CD4-positive, alpha-beta T cell treated with Interleukin-17A for 1 hour (primary cell): Measurements from ENCODE around the gene FLVCR2.
"Not testable (repeated sequence)": the region's sequence is repeated elsewhere in the genome, so short reads cannot be mapped to it uniquely, and the experiment has no call there.

ENCODE experiments used
- DNase-seq: peaks from one replicate; pipeline ENCODE4 v3.0.0-alpha.2; 2020

Gene FLVCR2

GRCh38 chr14:75597149-75597548 is 18.7 kb downstream of the FLVCR2 start:
- DNase-seq, result no peak

- not testable (repeated sequence) for DNase-seq
Observed at GRCh38 chr14:75600100-75600499, 21.7 kb downstream of the FLVCR2 start.

GRCh38 chr14:75601061-75601460 is 22.6 kb downstream of the FLVCR2 start:
- DNase-seq, result not testable (repeated sequence)

GRCh38 chr14:75602503-75602902 is 24.1 kb downstream of the FLVCR2 start:
- DNase-seq, result no peak

GRCh38 chr14:75604979-75605851 is 26.8 kb downstream of the FLVCR2 start:
- DNase-seq, result no peak

DNA sequence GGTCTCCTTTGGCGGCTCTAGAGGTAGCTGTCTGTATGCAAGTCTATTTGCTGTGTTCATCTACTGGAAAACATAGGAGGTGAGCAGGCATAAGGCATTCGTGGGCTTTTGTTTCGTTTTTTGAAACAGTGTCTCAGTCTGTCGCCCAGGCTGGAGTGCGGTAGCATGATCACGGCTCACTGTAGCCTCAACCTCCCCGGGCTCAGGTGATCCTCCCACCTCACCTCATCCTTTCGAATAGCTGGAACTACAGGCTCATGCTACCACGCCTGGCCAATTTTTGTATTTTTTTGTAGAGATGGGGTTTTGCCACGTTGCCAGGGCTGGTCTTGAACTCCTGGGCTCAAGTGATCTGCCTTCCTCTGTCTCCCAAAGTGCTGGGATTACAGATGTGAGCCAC is 27.5 kb downstream of the FLVCR2 start:
- DNase-seq, result no peak

- DNase-seq, result no peak
Observed at GRCh38 chr14:75607044-75607443, 28.6 kb downstream of the FLVCR2 start.

- no peak for DNase-seq
Observed at GRCh38 chr14:75607842-75608640, 29.6 kb downstream of the FLVCR2 start.

- DNase-seq, result no peak
Observed at GRCh38 chr14:75609116-75609515, 30.7 kb downstream of the FLVCR2 start.

- DNase-seq, result no peak
Observed at GRCh38 chr14:75609606-75610475, 31.4 kb downstream of the FLVCR2 start.

- no peak for DNase-seq
Observed at GRCh38 chr14:75610834-75611233, 32.4 kb downstream of the FLVCR2 start.

- no peak for DNase-seq
Observed at GRCh38 chr14:75612157-75612556, 33.7 kb downstream of the FLVCR2 start.

- DNase-seq, result no peak
Observed at GRCh38 chr14:75614179-75614578, 35.8 kb downstream of the FLVCR2 start.

DNA sequence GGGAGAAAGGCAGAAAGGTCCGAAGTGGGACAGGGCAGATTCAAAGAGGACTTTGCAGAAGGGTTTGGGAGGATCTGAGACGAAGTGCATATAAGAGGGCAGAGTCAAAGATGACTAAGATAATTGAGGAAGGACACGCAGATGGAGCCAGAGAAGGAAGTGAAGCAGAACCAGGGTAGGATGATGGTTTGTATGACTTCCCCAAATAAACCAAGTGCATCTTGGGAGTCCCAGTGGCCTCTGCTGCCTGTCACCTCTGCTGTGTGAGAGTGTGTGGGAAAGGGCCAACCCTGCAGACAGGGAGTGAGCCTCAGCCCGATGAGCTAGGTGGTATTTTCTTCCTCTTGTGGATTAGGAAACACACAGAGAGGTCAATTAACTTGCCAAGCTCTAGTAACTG is 36.8 kb downstream of the FLVCR2 start:
- DNase-seq, result peak; percentile 25

DNA sequence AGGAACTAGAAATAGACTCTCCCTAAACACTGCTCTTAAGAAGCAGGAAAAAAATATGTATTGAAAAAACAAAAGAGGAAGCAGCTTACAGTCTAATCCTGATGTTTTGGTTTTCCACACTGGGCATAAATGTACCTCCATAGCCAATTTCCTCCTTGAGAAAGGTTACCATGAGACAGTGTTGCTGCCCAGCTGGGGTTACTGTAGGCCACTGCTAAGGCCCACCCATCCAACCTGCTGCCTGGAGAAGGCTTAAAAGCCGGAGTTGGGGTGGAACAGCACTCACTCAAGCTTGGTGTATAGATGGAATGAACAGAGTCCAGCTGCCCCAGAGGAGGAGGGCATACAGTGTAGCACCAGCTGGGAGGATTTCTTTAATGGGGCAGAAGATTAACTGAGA is 41.1 kb downstream of the FLVCR2 start:
- DNase-seq, result no peak

DNA sequence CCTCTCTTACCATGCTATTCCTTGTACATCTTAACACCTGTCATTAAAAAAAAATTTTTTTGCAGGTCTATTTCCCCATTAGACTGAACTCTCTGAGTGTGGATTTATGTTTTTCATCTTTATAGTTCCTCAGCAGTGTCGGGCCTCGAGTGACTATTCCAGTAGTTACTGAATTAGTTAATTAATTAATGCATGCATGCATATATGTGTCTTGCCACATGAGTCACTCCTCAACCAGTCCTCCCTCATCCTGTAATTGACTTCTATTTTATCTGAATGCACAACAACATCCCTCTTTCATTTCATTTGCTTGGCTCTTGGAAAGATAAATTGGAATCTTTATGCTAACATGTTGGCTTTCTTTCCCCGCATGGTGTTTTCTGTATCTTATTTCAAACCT is 46.6 kb downstream of the FLVCR2 start:
- DNase-seq, result no peak

DNA sequence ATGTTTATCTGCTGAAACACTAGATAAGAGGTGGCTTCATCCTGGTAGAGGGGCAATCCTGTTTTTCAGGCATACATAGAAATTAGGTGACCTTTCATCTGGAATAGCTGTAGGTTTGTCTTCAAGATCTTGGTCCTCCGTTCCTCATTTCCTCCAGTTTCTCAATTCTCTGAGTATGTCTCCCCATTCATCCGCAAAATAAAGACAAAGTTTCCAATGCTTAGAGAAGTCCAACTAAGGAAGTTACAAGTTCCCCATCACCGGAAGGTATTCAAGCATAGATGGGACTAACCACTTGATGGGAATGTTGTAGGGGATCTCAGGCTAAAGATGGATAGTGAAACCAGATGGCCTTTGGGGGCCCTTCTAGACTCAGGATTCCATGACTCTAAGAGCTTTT is 48.0 kb downstream of the FLVCR2 start:
- no peak for DNase-seq

DNA sequence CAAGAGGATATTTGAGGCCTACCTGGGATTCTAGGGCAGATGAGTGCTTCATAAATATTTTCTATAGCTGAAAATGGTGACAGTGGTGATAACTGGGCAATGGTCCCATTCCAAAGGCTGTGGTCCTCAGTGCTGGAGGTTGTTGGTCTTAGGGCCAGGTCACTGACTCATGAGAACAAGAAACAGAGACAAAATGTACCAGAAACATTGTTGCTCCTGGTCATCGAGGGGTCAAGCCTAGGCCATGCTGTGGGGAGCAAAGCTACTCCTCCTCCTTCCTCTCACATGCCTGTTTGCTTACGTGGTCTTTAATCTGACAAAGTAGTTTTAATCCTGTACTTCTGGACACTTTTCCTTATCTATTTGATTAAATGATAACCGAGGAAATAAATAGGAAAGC is 48.4 kb downstream of the FLVCR2 start:
- no peak for DNase-seq

DNA sequence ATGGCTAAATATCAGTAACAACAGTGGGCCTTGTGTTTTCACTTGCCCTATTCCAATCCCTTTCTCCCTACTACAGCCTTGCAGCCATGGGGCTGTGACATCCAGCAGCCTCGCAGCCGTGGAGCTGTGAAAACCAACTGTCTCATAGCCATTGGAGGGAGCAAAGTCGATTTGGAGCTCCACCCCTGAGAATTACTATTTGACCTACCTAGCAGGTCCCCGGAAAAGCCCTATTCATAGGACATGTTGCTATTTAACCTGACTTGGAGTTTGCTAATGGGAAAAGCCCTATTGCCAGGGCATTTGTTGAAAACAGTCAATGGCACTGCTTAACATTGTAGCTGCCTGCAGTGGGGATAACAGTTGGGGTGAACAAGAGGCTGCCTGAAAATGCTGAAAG is 49.0 kb downstream of the FLVCR2 start:
- no peak for DNase-seq

DNA sequence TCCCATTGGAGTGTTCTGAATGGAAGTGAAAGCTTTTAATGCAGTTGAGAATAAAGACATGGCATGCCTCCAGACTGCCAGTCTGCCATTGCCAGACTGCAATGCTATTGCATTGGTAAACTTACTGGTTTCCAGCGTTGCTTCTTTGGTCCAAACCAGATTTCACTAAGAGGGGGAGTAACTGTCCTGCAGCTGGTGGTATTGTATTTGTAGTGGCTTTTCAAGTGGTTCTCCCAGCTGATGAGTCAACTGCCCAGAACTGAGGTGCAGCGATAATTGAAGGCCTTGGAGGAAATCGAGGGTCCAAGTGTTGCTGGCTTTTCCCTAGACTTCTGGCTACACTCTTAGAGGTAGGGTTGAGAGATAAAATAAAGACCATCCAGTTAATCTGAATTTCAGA is 50.4 kb downstream of the FLVCR2 start:
- DNase-seq, result no peak

DNA sequence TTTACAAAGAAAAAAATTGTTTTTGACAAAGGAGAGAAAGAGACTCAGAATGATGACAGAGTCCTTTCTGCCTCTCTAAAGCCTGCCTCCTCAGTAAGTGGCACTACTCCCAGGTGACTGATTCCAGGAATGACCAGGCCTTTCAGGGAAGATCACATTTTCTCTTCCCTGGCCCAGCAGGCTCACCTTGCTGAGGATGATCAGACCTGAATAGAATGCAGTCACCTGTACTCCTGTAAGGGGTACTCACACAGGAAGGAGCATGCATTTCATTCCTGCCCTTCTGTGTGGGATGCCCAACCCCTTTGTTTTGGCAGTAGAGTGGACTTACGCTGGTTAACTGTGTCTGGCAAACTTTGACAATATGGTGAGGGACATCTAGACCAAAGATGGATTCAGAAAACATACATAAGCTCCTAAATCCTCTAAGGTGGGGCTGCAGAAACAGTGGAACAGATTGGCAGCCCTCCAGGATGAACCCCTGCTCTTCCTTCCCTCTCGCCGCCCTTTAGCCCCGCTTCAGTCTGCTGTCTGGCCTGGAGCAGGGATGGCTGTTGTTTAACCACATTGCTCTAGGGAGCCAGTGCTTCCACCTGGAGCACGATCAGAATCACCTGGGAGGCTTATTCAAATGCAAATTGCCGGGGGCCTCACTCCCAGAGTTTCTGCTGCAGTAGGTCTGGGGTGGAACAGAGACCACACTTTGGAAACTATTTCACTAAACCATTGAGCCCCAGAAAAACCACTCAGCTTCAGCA is 52.5 kb downstream of the FLVCR2 start:
- DNase-seq, result no peak

GRCh38 chr14:75631453-75631831 is 53.0 kb downstream of the FLVCR2 start:
- no peak for DNase-seq
